K562 (cell line): ENCODE measurements around the gene INSL6. TPM values are rescaled to one million over a fixed set of nuclear protein-coding genes. Genes with fewer than 3 reads are reported as not detected.

Experiments
- ATAC-seq: fragments of 200-7000 bp; cut with Tn5 transposase; 3 replicates; pipeline ENCODE4 v1.9.1; 2020; ENCODE audit warnings: moderate library complexity
- BruUV-seq: library from RNA; stranded (reverse); fragments of 400-500 nt; replicated peaks from 2 replicates; lab custom pipeline; 2021; lab: Mats Ljungman, UMichigan
- CTCF ChIA-PET: fragments of 300-600 bp; formaldehyde crosslinking; extraction: SDS; loops from one replicate; lab custom pipeline; 2021; ENCODE audit warnings: low intra/inter-chr PET ratio; lab: Yijun Ruan, JAX
- POLR2A ChIA-PET: fragments of 300-600, 350-650 bp; sonication (Branson Sonifier 250); formaldehyde crosslinking; extraction: SDS; loops from one replicate; lab custom pipeline; 2021; ENCODE audit warnings: antibody characterized with exemption, inconsistent platforms; lab: Yijun Ruan, JAX
- DNase-seq, 4 experiments: peaks; one replicate each; pipeline versions ENCODE4 v3.0.0 to v3.0.0-alpha.2; 2011 to 2018; ENCODE audit warnings: low spot score in 3 of 4, mixed read lengths in 3 of 4; ENCODE audit errors: extremely low read depth in 1 of 4
- FAIRE-seq: peaks from 2 replicates; lab custom pipeline; 2011; peaks lifted over from hg19 to GRCh38; lab: Jason Lieb, UNC
- H2AFZ ChIP-seq: 2 replicates; pipeline ENCODE4 v1.6.0; 2011; ENCODE audit warnings: low read depth, low read length, control low read depth, inconsistent platforms
- H3K27ac ChIP-seq: fragments of 200-600 bp; 3 replicates; pipeline ENCODE4 v1.8.0; 2011; ENCODE audit warnings: low read depth, mild to moderate bottlenecking, control low read depth, inconsistent platforms, low read length, moderate library complexity, mixed read lengths; ENCODE audit errors: extremely low read depth
- H3K27me3 ChIP-seq, 2 experiments: fragments of 300-600 bp in 1 of 2; 2 replicates in 1 of 2; 3 replicates in 1 of 2; pipeline versions ENCODE4 v1.6.0 to v1.8.0; 2011; ENCODE audit warnings: inconsistent platforms in 2 of 2, low read length in 2 of 2, mild to moderate bottlenecking in 1 of 2, mixed read lengths in 1 of 2, moderate library complexity in 1 of 2; ENCODE audit not compliant: control insufficient read depth in 2 of 2, insufficient read depth in 2 of 2
- H3K36me3 ChIP-seq: fragments of 300-600 bp; 3 replicates; pipeline ENCODE4 v1.8.0; 2011; ENCODE audit warnings: mild to moderate bottlenecking, low read length, inconsistent platforms; ENCODE audit not compliant: control insufficient read depth, insufficient read depth
- H3K4me1 ChIP-seq, 2 experiments: fragments of 200-600 bp in 1 of 2; replicated peaks in 1 of 2; 2 replicates in 1 of 2; 3 replicates in 1 of 2; pipeline versions ENCODE4 v1.5.1 to v1.8.0; 2011; ENCODE audit warnings: inconsistent platforms in 2 of 2, low read length in 2 of 2, mild to moderate bottlenecking in 1 of 2, mixed read lengths in 1 of 2, moderate library complexity in 1 of 2; ENCODE audit not compliant: control insufficient read depth in 2 of 2, insufficient read depth in 2 of 2
- H3K4me2 ChIP-seq: 2 replicates; pipeline ENCODE4 v1.6.1; 2011; ENCODE audit warnings: low read length, control low read depth, inconsistent platforms, mixed read lengths; ENCODE audit not compliant: insufficient read depth
- H3K4me3 ChIP-seq: fragments of 200-600 bp; sonication (generic), shearing (Covaris generic); 2 replicates; pipeline ENCODE4 v1.5.1; 2016; ENCODE audit warnings: control low read depth, inconsistent platforms
- H3K79me2 ChIP-seq: fragments of 200-600 bp; 3 replicates; pipeline ENCODE4 v1.8.0; 2011; ENCODE audit warnings: low read length, inconsistent platforms; ENCODE audit not compliant: control insufficient read depth, insufficient read depth
- H3K9ac ChIP-seq, 2 experiments: 2 replicates each; pipeline versions ENCODE4 v1.6.0 to v1.6.1; 2011; ENCODE audit warnings: low read depth in 2 of 2, low read length in 2 of 2, control low read depth in 1 of 2, inconsistent platforms in 1 of 2, mild to moderate bottlenecking in 1 of 2, mixed read lengths in 1 of 2; ENCODE audit not compliant: insufficient read depth in 1 of 2
- H3K9me1 ChIP-seq: one replicate; pipeline ENCODE4 v1.6.0; 2011; ENCODE audit warnings: inconsistent platforms, mild to moderate bottlenecking, low read length, moderate library complexity; ENCODE audit not compliant: control insufficient read depth, insufficient read depth
- H3K9me3 ChIP-seq: replicated peaks from 2 replicates; pipeline ENCODE4 v1.5.1; 2011; ENCODE audit warnings: low read depth, low read length, inconsistent platforms; ENCODE audit not compliant: control insufficient read depth, insufficient read depth
- H4K20me1 ChIP-seq: replicated peaks from 2 replicates; pipeline ENCODE4 v1.6.1; 2011; ENCODE audit warnings: low read length, inconsistent platforms, mixed read lengths; ENCODE audit not compliant: control insufficient read depth, insufficient read depth
- DLX4 ChIP-seq: fragments of 250-450 bp; sonication (Bioruptor Pico); IDR thresholded peaks from 2 replicates; pipeline ENCODE4 v1.6.1; 2021; ENCODE audit warnings: mild to moderate bottlenecking
- RREB1 ChIP-seq: fragments of 250-450 bp; sonication (Bioruptor Pico); IDR thresholded peaks from 2 replicates; pipeline ENCODE4 v1.4.0; 2020
- SAFB ChIP-seq: fragments of 200-400 bp; formaldehyde crosslinking; IDR thresholded peaks from 2 replicates; pipeline ENCODE4 v1.6.1; 2017; ENCODE audit warnings: low read depth, low read length, borderline replicate concordance
- TRIM24 ChIP-seq, 2 experiments: fragments of 450-650 bp; IDR thresholded peaks; 2 replicates each; pipeline ENCODE4 v1.6.1; 2016
- ZBTB2 ChIP-seq: fragments of 450-650 bp; IDR thresholded peaks from 2 replicates; pipeline ENCODE4 v1.6.1; 2016; ENCODE audit warnings: antibody characterized with exemption
- WGBS: fragments of 100-300 bp; shearing (Covaris generic); methylation state at CpG from one replicate; pipeline ENCODE4 v1.1.6; 2016; ENCODE audit warnings: low coverage, mixed read lengths; ENCODE audit not compliant: insufficient coverage; ENCODE audit errors: missing lambda C conversion rate; 5-methylcytosine and 5-hydroxymethylcytosine counted together
- in situ Hi-C: fragments of 300-500 bp; cut with MboI; formaldehyde crosslinking; loops from 4 replicates; pipeline ENCODE4 v1.15.0; 2018; ENCODE audit warnings: inconsistent platforms, mixed read lengths
- intact Hi-C: fragments of 100-400 bp; cut with micrococcal nuclease; formaldehyde crosslinking; loops from 2 replicates; pipeline ENCODE4 v1.14.2; 2022
- polyA plus RNA-seq, 8 experiments: library from polyadenylated mRNA; depleted of rRNA in 4 of 8; stranded (reverse) in 5 of 8; unstranded in 3 of 8; fragments of >200 nt; fragmentation: Nextera tagmentation in 2 of 8; fragmentation: Illumina TruSeq in 1 of 8; extraction: Ambion mirVana in 2 of 8; extraction: Trizol in 1 of 8; gene quantifications; 2 replicates each; pipeline versions ENCODE4 v1.2.1 to v1.2.3, GENCODE V29; 2011 to 2014; ENCODE audit warnings: inconsistent platforms in 1 of 8, missing spikeins in 1 of 8
- total RNA-seq, 7 experiments: library from RNA; depleted of rRNA in 6 of 7; stranded (reverse); fragments of >200 nt in 6 of 7; fragmentation: Illumina TruSeq in 2 of 7; extraction: Trizol in 2 of 7; gene quantifications; 2 replicates each; pipeline versions ENCODE4 v1.2.1 to v1.2.3, GENCODE V29; 2011 to 2021; ENCODE audit warnings: low replicate concordance in 1 of 7

Gene INSL6
- total and polyA plus RNA-seq, 9 of the 15 experiments (the other 6 are each of a cell fraction or from before 2014, with no cell fraction given), result 0.04 to 0.06 TPM; not detected in 7

GRCh38 chr9:5230554-5230953 lies 45.1 kb upstream of the INSL6 start:
- H4K20me1 ChIP-seq, result no peaks in the 10 kb centered on the region
- H3K36me3 ChIP-seq, result no peaks in the 10 kb centered on the region
- intact Hi-C loops (no loop called here), in situ Hi-C loops (no loop called here)
- H3K27ac ChIP-seq, result no peak overlapping the region
- no peak overlapping the region for H3K4me3 ChIP-seq
- no peaks in the 10 kb centered on the region for H3K9me1 ChIP-seq
- FAIRE-seq (no peak), ATAC-seq (no peak), DNase-seq (no peak)
- BruUV-seq, result no TSS peak
- no peak overlapping the region for H3K9ac ChIP-seq
- ChIA-PET POLR2A (no interaction called here), CTCF (no interaction called here)
- no peaks in the 10 kb centered on the region for H3K4me1 ChIP-seq
- no peak for TF ChIP-seq SAFB
- no peak for TF ChIP-seq RREB1 (CRISPR knock-in tag)
- TF ChIP-seq DLX4 (CRISPR knock-in tag), result no peak
- TF ChIP-seq TRIM24 (IDR thresholded peaks at IDR 0.05), result no peak
- TF ChIP-seq ZBTB2, result no peak
- no peaks in the 10 kb centered on the region for H3K9me3 ChIP-seq
- no peak overlapping the region for H3K4me2 ChIP-seq
- peaks cover 0 to 4% of the 10 kb centered on the region in 2 experiments; a peak in 1 of 5 replicates for H3K27me3 ChIP-seq
- no peaks in the 10 kb centered on the region for H3K79me2 ChIP-seq
- no peak overlapping the region for H2AFZ ChIP-seq
- 2% methylated on average over 8 of the region's 10 CpGs for WGBS
